Astrocyte of the hippocampus (primary cell): ENCODE measurements around the gene CCDC107.
"Not testable (repeated sequence)": the region's sequence is repeated elsewhere in the genome, so short reads cannot be mapped to it uniquely, and the experiment has no call there.

Source experiments
- DNase-seq: peaks from one replicate; pipeline ENCODE4 v3.0.0; 2011; ENCODE audit warnings: low read depth, low spot score

The CCDC107 gene

DNA sequence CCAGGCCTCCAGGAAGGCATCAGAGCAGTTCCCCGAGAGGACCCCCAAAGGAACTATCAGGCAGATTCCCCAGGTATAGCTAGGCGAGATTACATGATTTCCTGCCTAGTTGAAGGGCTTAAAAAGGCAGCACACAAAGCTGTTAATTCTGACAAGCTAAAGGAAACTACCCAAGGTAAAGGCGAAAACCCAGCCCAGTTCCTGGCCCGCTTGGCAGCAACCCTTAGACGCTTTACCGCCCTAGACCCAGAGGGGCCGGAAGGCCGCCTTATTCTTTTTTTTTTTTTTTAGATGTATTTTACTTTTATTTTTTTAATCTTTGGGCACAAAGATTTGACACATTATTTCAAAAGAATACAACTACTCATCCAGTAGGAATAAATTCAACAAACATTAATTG is 19.3 kb upstream of the CCDC107 start:
- not testable (repeated sequence) for DNase-seq

GRCh38 chr9:35639225-35639624 is 18.9 kb upstream of the CCDC107 start:
- not testable (repeated sequence) for DNase-seq

GRCh38 chr9:35639631-35640030 is 18.5 kb upstream of the CCDC107 start:
- no peak for DNase-seq

GRCh38 chr9:35640431-35640830 is 17.7 kb upstream of the CCDC107 start:
- DNase-seq, result not testable (repeated sequence)

DNA sequence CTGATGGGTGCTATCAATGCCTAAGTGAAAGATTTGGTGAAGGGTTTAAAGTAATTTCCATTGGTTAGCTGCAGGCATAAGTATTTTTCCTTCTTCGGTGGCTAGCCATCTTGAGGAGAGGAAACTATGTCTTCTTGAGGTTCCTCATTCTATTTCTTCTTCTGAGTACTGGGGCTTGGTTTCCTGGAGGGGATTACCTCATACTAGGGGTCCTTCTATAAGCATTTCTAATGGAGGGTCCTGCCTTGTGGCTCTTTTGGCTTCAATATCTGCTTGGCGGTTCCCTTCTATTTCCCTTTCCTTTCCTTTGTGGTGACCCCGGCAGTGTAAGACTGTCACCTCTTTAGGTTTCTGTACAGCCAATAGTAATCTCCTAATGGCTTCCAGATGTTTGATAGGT is 16.6 kb upstream of the CCDC107 start:
- not testable (repeated sequence) for DNase-seq

DNA sequence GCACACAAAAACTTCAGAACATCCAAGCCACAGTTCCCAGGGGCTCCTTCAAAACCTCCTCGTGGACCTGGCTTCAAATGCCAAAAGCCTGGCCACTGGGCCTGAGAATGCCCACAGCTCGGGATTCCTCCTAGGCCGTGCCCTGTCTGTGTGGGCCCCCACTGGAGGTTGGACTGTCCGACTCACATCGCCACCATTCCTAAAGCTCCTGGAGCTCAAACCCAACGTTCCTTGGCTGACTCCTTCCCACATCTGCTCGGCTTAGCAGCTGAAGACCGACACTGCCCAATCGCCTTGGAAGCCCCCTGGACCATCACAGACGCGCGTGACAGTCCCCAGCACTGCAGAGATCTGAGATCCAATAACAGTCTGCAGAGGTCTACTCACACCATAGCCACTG is 15.0 kb upstream of the CCDC107 start:
- DNase-seq, result no peak

DNA sequence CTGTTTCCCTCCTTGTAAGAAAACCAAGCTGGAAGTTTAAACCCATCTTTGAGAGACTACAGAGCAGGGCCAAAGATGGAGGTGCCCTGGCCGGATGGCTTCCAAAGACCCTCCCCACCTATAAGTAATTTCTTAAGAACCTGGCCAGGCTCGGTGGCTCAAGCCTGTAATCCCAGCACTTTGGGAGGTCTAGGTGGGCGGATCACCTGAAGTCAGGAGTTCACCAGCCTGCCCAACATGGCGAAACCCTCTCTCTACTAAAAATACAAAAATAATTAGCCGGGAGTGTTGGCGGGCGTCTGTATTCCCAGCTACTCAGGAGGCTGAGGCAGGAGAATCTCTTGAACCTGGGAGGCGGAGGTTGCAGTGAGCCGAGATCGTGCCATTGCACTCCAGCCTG is 12.4 kb upstream of the CCDC107 start:
- DNase-seq, result not testable (repeated sequence)

- DNase-seq, result no peak
Measured at GRCh38 chr9:35646153-35646532, 11.9 kb upstream of the CCDC107 start.

DNA sequence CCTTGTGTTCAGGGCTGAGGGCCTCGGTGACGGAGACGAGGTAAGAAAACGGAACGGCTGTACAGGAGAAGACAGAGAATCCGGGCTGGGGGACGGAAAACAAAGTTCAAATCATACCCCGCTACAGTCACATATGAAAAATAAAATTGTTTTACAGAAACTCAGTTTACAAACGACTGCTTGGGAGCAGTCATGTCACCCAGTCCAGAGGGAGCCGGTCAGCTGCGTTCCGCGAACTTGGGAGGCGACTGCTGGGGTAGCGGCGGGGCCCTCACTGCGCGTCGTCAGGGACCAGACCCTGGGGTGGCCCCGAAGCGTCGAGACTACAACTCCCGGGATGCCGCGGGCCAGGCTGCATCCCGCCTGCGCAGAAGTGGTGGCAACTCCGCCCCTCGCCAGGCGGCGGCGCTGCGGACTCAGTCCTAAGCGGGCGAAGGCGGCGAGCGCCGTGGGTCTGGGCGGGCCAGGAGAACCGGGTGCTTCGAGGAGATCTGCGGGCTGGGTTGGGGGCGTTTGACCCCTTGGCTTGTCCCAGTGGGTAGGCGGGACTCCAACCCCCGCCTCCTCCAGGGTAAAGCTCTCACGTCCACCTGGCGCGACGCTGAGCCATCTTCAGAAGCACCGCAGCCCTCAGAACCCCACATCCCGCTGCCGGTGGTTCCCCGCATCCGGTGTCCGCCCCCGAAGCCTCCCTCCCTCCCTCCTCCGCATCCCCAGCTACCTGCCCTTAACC is 11.4 kb upstream of the CCDC107 start:
- DNase-seq, result peak; percentile 97

DNA sequence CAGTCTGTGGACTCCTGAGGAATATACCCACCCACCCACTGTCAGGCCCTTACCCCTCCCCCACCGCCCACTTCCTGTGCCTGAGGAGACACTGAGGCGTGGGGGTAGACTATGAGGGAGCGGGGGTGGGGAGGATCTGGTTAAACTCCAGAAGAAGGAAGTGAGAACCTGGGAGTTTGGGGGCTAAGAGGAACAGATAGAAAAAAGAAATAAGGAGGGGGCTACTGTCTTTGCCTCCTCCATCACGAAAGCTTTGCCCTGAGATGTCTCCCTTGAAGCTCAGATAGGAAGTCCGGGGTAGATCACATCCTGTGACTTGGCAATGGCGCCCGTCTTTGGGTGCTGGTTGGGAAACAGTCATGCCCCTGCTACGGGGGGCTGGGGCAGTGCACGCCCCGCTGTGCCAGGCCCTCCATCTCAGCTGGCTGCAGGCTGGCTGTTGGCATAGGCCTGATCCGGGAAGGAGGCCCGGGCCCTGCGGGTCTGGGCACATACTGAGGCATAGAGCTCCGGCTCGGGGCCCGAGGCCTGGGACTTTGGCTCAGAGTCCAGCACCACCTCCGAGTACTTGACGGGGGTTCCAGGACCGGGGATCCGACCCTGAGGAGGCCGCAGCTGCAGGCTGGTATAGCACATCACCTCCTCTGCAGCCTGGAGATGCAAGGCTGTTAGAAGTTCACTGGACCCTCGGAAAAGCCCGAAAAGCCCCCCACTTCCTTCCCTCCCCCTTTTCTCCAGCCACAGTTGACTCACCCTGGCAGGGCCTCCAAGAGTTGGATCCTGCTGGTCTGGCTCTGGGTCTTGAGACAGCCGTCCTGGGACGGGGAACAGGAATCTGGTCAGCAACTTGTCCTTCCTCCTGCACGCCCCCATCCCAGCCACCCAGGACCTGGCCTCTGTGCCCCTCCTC is 8.4 kb upstream of the CCDC107 start:
- no peak for DNase-seq

- DNase-seq, result no peak
Measured at GRCh38 chr9:35650341-35651158, 7.5 kb upstream of the CCDC107 start, which contains the start of gene SIT1. Gene SIT1 (minus strand): TSS chr9:35650931. CDS start chr9:35650853, 78 bp downstream.

DNA sequence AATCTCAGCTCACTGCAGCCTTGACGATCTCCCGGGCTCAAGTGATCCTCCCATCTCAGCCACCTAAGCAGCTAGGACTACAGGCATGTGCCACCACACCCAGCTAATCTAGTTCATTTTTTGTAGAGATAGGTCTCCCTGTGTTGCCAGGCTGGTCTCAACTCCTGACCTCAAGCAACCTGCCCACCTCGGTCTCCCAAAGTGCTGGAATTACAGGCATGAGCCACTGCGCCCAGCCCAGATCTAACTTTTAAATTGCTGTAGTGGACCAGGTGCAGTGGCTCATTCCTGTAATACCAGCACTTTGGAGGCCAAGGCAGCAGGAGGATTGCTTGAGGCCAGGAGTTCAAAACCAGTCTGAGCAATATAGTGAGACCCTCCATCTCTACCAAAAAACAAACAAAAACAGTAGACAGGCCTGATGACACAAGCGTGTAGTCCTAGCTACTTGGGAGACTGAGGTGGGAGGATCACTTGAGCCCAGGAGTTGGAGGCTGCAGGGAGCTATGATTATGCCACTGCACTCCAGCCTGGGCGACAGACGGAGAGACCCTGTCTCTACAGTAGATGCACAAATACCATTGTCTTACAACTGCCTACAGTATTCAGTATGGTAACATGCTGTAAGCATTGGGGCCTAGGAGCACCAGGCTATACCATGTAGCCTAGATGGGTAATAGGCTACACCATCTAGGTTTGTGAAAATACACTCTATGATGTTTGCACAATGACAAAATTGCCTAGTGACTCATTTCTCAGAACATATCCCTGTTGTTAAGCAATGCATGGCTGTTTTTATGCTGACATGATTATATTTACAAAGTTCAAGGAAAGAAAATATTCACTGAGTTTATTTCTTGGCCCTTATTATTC is 5.9 kb upstream of the CCDC107 start:
- no peak for DNase-seq

- no peak for DNase-seq
Measured at GRCh38 chr9:35652829-35653209, 5.3 kb upstream of the CCDC107 start.

DNA sequence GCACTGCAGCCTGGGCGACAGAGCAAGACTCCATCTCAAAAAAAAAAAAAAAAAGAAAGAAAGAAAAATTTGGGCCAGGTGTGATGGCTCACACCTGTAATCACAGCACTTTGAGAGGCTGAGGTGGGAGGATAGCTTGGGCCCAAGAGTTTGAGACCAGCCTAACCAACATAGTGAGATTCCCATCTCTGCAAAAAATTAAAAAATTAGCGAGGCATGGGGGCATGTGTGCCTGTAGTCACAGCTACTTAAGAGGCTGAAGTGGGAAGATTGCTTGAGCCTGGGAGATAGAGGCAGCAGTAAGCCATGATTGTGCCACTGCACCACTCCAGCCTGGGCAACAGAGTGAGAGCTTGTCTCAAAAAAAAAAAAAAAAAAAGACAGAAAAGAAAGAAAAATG is 4.5 kb upstream of the CCDC107 start:
- no peak for DNase-seq

GRCh38 chr9:35656348-35656747 is 1.7 kb upstream of the CCDC107 start:
- DNase-seq, result no peak

GRCh38 chr9:35656831-35657545 is 1.1 kb upstream of the CCDC107 start:
- DNase-seq, result no peak

- DNase-seq, result peak; percentile 100
Measured at GRCh38 chr9:35657546-35658136, 451 bp upstream of the CCDC107 start, which contains the start of gene RMRP. Gene RMRP (minus strand): TSS chr9:35658019.

GRCh38 chr9:35658968-35659220 is 802 bp downstream of the CCDC107 start:
- DNase-seq, result peak; percentile 52

DNA sequence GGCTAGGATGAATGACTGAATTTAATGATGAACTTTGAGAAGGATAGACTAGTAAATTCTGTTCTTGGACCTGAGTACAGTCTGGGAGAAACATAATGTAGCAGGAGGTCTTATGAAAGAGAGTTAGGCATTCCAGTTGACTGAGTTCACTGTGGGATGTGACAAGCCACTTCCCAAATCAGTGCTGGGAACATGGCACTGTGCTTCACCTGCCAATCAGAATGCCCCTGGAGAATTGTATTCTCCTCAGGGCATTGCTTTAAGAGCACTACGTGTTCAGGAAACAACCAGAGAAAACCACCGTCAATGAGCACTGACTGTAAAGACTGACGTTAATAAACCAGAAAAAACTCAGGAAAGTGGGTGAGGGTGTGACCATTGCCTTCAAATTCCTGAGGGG is 1.2 kb downstream of the CCDC107 start:
- peak; percentile 66 for DNase-seq

DNA sequence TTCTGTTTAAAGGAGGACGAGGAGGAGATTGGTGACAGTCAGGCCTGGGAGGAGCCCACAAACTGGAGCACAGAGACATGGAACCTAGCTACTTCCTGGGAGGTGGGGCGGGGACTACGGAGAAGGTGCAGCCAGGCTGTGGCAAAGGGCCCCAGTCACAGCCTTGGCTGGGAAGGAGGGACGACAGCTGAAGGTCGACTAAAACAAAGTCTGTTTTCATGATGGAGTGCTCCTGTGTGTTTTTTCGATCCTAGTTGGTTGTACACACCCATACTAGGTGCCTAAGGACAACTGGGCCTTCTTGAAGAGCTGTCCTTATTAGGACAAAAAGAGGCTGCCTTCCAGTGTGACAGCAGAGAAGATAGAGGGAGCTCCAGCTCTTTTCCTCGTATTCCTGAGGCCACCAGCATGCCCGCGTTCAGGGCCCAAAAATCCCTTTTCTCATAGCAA is 2.9 kb downstream of the CCDC107 start:
- peak; percentile 55 for DNase-seq
